Measurements from ENCODE around the gene ZNF385D. TPM values are rescaled to one million over a fixed set of nuclear protein-coding genes. Genes with fewer than 3 reads are reported as not detected.

Gene ZNF385D
- total RNA-seq, 1 experiment from 2014 or later = not detected

- H3K9me3 ChIP-seq (ENCODE audit: low read depth, low read length, poor library complexity, severe bottlenecking) = peaks cover 26% of the 10 kb centered on the region
- intact Hi-C loops (cut with micrococcal nuclease; ENCODE audit: unreplicated experiment) = no loop called here
- TF ChIP-seq CTCF (conservative IDR thresholded peaks at IDR 0.05; ENCODE audit: low read depth, low read length) (no peak), EZH2 (IDR thresholded peaks at IDR 0.05; ENCODE audit: borderline replicate concordance, low read depth, low read length, poor library complexity, severe bottlenecking) (no peak)
- H3K4me3 ChIP-seq (ENCODE audit: low read depth, low read length, poor library complexity, severe bottlenecking) = no peak overlapping the region
- DNase-seq (ENCODE audit: low spot score) = no peak
- H3K27ac ChIP-seq (ENCODE audit: low read depth, low read length, poor library complexity, severe bottlenecking) = no peak overlapping the region
- no peaks in the 10 kb centered on the region for H3K4me1 ChIP-seq (ENCODE audit: insufficient read depth, low read length, poor library complexity, severe bottlenecking)
- no peaks in the 10 kb centered on the region for H3K36me3 ChIP-seq (ENCODE audit: insufficient read depth, low read length, poor library complexity, severe bottlenecking)
- no TSS peak for BruUV-seq (replicated peaks)
- ChIA-PET POLR2A (ENCODE audit: low non-redundant PET) (no interaction called here), CTCF (no interaction called here)
- H3K27me3 ChIP-seq (replicated peaks; ENCODE audit: insufficient read depth, low read depth, low read length, poor library complexity) = no peaks in the 10 kb centered on the region
Measured at GRCh38 chr3:21435871-21436270, 315.1 kb downstream of the ZNF385D start.

GRCh38 chr3:21434310-21434709, 316.7 kb downstream of the ZNF385D start:
- intact Hi-C loops (cut with micrococcal nuclease; ENCODE audit: unreplicated experiment) = no loop called here
- no TSS peak for BruUV-seq (replicated peaks)
- ChIA-PET POLR2A (ENCODE audit: low non-redundant PET) (no interaction called here), CTCF (no interaction called here)
- no peak overlapping the region for H3K4me3 ChIP-seq (ENCODE audit: low read depth, low read length, poor library complexity, severe bottlenecking)
- no peaks in the 10 kb centered on the region for H3K4me1 ChIP-seq (ENCODE audit: insufficient read depth, low read length, poor library complexity, severe bottlenecking)
- DNase-seq (ENCODE audit: low spot score) = no peak
- no peaks in the 10 kb centered on the region for H3K36me3 ChIP-seq (ENCODE audit: insufficient read depth, low read length, poor library complexity, severe bottlenecking)
- H3K9me3 ChIP-seq (ENCODE audit: low read depth, low read length, poor library complexity, severe bottlenecking) = peaks cover 26% of the 10 kb centered on the region
- H3K27ac ChIP-seq (ENCODE audit: low read depth, low read length, poor library complexity, severe bottlenecking) = no peak overlapping the region
- TF ChIP-seq CTCF (conservative IDR thresholded peaks at IDR 0.05; ENCODE audit: low read depth, low read length) = no peak
- no peak for TF ChIP-seq EZH2 (IDR thresholded peaks at IDR 0.05; ENCODE audit: borderline replicate concordance, low read depth, low read length, poor library complexity, severe bottlenecking)
- no peaks in the 10 kb centered on the region for H3K27me3 ChIP-seq (replicated peaks; ENCODE audit: insufficient read depth, low read depth, low read length, poor library complexity)

- no peak for DNase-seq (ENCODE audit: low spot score)
- H3K27ac ChIP-seq (ENCODE audit: low read depth, low read length, poor library complexity, severe bottlenecking) = no peak overlapping the region
- BruUV-seq (replicated peaks) = no TSS peak
- CTCF ChIA-PET = no interaction called here
- POLR2A ChIA-PET (ENCODE audit: low non-redundant PET) = no interaction called here
- no peaks in the 10 kb centered on the region for H3K4me1 ChIP-seq (ENCODE audit: insufficient read depth, low read length, poor library complexity, severe bottlenecking)
- H3K9me3 ChIP-seq (ENCODE audit: low read depth, low read length, poor library complexity, severe bottlenecking) = peaks cover 26% of the 10 kb centered on the region
- intact Hi-C loops (cut with micrococcal nuclease; ENCODE audit: unreplicated experiment) = no loop called here
- H3K4me3 ChIP-seq (ENCODE audit: low read depth, low read length, poor library complexity, severe bottlenecking) = no peak overlapping the region
- TF ChIP-seq EZH2 (IDR thresholded peaks at IDR 0.05; ENCODE audit: borderline replicate concordance, low read depth, low read length, poor library complexity, severe bottlenecking) (no peak), CTCF (conservative IDR thresholded peaks at IDR 0.05; ENCODE audit: low read depth, low read length) (no peak)
- H3K36me3 ChIP-seq (ENCODE audit: insufficient read depth, low read length, poor library complexity, severe bottlenecking) = no peaks in the 10 kb centered on the region
- no peaks in the 10 kb centered on the region for H3K27me3 ChIP-seq (replicated peaks; ENCODE audit: insufficient read depth, low read depth, low read length, poor library complexity)
Measured at GRCh38 chr3:21433751-21434150, 317.3 kb downstream of the ZNF385D start.
